Inferior parietal cortex (tissue), 1 donor: ENCODE measurements around the gene IGFBP1.
"Not testable (repeated sequence)": the region's sequence is repeated elsewhere in the genome, so short reads cannot be mapped to it uniquely, and the experiment has no call there.

ENCODE experiments used
- DNase-seq: peaks from one replicate; pipeline ENCODE4 v3.0.0-alpha.2; 2016; ENCODE audit errors: extremely low spot score

IGFBP1 gene

DNA sequence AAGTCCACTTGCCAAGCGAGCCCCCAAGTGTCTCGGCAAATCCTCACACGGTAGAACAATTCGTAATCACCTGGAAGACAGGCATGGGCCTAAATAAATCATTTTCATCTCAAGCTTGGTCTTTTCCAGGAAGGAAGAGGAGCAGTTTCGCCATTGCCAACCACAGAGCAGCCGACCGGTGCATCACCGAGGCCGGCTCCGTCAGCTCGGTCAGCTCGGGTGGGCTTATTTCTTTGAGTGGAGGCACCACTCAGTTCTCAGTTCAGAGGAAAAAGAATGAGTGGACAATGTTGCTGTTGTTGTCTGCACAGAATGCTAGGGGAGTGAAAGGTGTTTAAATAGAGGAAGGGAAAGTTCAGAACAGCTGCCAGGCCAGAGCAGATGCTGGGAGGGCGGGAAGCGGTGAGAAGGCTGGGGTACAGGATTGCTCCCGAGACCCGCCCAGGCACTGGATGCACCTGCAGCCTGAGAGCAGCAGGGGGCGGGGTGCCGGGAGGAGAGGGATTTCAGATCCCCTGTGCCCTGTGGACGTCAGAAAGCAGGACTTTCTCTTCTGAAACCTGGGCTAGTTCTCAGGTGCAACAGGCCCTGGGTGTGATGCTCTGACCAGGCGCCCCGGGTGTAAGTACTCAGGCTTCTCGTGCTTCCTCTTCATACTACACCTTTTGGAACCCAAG is 50.5 kb downstream of the IGFBP1 start:
- no peak for DNase-seq

DNA sequence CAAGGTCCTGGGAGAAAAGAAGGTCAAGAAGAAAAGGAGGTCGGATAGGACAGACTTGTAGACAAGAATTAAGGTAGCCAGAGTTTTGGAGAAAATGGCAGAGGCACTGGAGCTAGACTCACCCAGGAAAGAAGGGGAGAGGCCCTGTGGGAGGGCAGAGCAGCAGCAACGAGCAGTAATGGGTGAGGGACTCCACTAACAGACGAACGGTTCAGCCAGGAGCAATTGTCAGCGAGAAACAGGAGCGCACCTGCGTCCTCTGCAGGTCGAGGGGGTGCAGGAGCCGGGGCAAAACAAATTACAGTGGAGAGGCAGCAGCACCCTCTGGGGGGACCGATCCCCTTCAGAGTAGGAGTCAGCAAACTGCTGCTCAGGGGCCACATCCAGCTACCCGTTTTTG is 51.3 kb downstream of the IGFBP1 start:
- no peak for DNase-seq

DNA sequence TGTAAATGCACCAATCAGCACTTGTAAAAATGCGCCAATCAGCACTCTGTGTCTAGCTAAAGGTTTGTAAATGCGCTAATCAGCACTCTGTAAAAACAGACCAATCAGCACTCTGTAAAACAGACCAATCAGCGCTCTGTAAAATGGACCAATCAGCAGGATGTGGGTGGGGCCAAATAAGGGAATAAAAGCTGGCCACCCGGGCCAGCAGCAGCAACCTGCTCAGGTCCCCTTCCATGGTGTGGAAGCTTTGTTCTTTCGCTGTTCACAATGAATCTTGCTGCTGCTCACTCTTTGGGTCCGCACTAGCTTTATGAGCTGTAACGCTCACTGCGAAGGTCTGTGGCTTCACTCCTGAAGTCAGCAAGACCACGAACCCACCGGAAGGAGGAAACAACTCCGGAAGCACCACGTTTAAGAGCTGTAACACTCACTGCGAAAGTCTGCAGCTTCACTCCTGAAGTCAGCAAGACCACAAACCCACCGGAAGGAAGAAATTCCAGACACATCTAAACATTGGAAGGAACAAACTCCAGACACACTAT is 52.0 kb downstream of the IGFBP1 start:
- DNase-seq: not testable (repeated sequence)

DNA sequence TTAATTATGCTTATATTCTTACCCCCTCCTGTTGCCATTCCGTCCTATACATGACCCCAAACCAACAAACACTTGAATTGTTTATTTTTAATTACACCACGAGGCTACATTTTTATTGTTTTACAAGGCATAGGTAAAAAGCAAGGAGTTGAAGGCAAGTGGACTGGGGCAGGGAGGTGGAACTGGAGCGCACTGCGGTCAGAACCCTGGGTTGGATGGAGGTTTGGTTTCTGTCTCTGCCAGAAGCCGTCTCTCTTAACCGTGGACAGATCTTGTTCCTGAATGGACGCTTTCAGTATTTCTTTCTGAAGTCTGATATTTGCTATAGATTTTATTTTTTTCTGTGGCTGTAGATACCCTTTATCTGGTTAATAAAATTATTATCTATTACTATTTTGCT is 52.7 kb downstream of the IGFBP1 start:
- DNase-seq: no peak
